ENCODE measurements around the gene CD38.

The CD38 gene

DNA sequence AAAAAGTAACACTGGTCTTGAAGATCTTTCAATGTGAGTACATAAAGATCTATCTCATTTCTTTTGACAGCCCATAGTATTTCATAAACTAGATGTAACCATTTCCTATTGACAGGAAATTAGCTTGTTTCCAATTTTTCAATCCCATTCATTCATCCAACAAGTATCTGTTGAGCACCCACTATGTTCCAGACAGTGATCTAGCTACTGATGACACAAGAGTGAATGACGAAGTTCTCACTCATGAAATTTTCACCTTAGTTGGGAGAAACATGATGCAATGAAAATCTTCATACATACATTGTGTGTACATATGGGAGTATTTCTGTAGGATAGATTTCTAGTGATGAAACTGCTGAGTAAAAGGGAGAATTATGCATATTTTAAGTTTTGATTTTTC, 1.7 kb downstream of the CD38 start:
- no peak for TF ChIP-seq CTCF (IDR thresholded peaks at IDR 0.05)

DNA sequence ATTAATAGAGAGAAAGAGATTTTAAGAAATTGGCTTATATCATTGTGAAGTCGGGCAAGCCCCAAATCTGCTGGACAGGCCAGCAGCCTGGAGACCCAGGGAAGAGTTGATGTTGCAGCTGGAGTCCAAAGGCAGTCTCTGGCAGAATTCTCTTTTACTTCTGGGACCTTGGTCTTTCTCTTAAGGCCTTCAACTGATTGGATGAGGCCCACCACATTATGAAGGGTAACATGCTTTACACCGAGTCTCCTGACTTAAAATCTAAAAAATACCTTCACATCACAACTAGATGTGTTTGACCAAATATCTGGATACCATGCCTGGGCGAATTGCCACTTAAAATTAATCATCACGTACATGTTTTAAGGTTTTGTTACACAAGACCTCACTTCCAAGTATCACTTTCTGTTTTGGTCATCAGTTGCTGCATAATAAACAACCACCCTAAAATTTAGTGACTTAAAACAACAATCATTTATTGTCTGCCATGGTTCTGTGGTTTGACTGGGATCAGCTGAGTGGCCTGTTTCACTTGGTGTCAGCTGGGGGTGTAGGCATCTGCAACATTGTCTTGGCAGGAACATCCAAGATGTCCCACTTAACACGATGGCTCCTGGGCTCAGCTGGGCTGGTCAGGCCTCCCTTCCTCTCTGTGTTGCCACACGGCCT, 3.4 kb downstream of the CD38 start:
- no peak for TF ChIP-seq CTCF (IDR thresholded peaks at IDR 0.05)

DNA sequence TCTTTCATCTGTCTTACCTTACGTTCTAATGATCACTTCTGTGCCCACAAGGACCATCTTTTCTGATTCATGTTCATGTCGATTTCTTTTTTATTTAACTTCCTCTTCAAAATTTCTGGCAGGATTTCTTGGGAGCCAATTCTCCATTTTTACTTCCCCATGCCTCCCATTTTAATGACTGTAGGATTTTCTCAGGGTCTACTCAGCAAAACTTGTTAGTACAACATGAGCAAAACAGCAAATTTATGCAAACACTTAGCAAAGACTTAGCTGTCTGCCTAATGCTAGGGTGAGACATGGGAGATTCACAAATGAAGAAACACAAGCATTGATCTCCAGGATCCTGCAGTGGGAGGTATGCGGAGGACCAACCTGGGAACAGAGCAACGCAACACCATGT, 5.5 kb downstream of the CD38 start:
- no peak for TF ChIP-seq CTCF (IDR thresholded peaks at IDR 0.05)

DNA sequence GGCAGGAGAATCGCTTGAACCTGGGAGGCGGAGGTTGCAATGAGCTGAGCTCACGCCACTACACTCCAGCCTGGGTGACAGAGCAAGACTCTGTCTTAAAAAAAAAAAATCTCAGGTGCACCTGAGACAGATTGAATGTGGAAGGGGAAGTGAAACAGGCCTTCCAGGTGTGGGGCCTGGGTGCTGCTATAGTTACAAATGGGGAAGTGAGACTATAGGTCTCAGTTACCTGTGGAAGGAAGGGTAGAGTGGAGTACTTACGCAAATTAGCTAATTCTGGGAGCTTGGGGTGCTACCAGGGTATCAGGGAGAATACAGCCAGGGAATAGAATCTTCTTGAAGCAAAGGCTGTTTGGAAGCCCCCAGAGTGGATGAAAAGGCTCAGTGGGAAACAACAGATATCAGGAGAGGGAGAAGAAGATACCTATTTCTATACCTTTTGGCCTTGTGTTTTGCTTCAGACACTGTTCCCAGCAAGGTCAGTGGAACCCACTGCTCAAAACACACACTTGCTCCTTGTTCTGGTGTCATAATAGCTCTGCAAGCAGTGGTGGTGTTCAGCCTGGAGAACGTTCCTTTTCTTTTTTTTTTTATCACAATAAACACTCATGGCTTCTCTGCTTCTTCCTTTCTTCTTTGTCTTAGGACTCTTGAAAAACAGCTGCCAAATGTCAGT, 7.0 kb downstream of the CD38 start:
- no peak for TF ChIP-seq CTCF (IDR thresholded peaks at IDR 0.05)

- TF ChIP-seq CTCF (IDR thresholded peaks at IDR 0.05), result no peak
Measured at GRCh38 chr4:15786743-15787142, 8.6 kb downstream of the CD38 start.

GRCh38 chr4:15792974-15793373, 14.8 kb downstream of the CD38 start:
- no peak for TF ChIP-seq CTCF (IDR thresholded peaks at IDR 0.05)

DNA sequence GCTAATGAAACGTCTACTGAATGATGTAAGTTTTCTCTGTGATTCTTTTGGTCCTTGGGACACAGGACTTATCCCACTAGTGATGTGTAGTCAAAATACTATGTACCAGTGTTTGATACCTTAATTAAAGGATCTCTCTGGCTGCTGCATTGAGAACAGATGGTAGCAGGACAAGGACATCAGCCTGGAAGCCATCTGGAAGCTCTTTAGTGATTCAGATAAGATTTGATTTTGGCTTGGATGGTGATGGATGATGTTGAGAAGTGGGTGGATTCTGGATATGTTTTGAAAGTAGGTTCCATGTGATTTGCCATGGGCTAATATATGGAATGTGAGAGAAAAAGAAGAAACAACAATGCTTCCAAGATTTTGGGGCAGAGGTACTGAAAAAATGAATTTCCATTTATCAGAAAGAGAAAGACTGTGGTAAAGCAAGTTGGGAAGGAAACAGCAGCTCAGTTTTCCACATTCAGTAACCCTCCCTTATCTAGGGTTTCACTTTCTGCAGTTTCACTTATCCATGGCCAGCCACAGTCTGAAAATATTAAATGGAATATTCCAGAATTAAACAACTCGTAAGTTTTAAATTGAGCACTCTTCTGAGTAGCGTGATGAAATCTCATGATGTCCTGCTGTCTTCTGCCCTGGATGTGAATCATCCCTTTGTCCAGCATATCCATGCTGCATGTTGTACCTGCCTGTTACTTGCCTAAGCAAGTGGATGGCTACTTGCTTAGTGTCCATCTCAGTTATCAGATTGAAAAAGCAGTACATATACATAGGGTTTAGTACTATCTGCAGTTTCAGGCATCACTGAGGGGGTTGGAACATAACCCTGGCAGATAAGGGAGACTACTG, 15.6 kb downstream of the CD38 start:
- TF ChIP-seq CTCF (IDR thresholded peaks at IDR 0.05), result no peak
